Left colon (tissue), 2 donors: ENCODE data around the gene FAM234B. TPM values are rescaled to one million over a fixed set of nuclear protein-coding genes. Genes with fewer than 3 reads are reported as not detected.
"Not testable (repeated sequence)": the region's sequence is repeated elsewhere in the genome, so short reads cannot be mapped to it uniquely, and the experiment has no call there.

Experiments
- ATAC-seq: fragments of 200-7000 bp; cut with Tn5 transposase; one replicate; pipeline ENCODE4 v1.9.1; 2020; ENCODE audit warnings: mild to moderate bottlenecking, moderate library complexity
- DNase-seq, 2 donors: peaks; one replicate each; pipeline ENCODE4 v3.0.0-alpha.2; 2020
- intact Hi-C, 2 donors: fragments of 100-400 bp; cut with DNase I in 1 of 2; cut with micrococcal nuclease in 1 of 2; formaldehyde crosslinking; loops; one replicate each; pipeline versions ENCODE4 v1.11.2 to v1.14.0; 2022; cut with DNase I, micrococcal nuclease
- total RNA-seq, 2 donors: library from RNA; stranded (reverse); fragmentation: NEBNext Ultra II Directional; extraction: Animal tissue kit (Norgen Biotek cat#: 25700); gene quantifications; one replicate each; pipeline ENCODE4 v1.2.1, GENCODE V29; 2021
- donor health status: DM: no; HTN: no; CAD: no.
- donor health status: DM: yes; HTN: yes; CAD: no.

Gene FAM234B
- total RNA-seq, 2 donors from 2014 or later = 1.3 to 1.7 TPM

GRCh38 chr12:13046964-13047363 is 2.8 kb downstream of the FAM234B start:
- intact Hi-C loops = no loop called here
- ATAC-seq (peak; percentile 94), DNase-seq (no peak)

GRCh38 chr12:13049816-13050215 is 5.6 kb downstream of the FAM234B start:
- ATAC-seq (no peak), DNase-seq (no peak)
- intact Hi-C loops = no loop called here

GRCh38 chr12:13052421-13052820 is 8.2 kb downstream of the FAM234B start:
- DNase-seq (no peak), ATAC-seq (no peak)
- intact Hi-C loops = no loop called here

GRCh38 chr12:13053617-13054016 is 9.4 kb downstream of the FAM234B start:
- ATAC-seq, intact Hi-C loops, DNase-seq: not testable (repeated sequence)

GRCh38 chr12:13060581-13060980 is 16.4 kb downstream of the FAM234B start:
- DNase-seq = no peak
- no peak for ATAC-seq
- intact Hi-C loops = no loop called here

- no peak for DNase-seq
- intact Hi-C loops = no loop called here
- no peak for ATAC-seq
Measured at GRCh38 chr12:13061377-13061776, 17.2 kb downstream of the FAM234B start.

GRCh38 chr12:13062669-13063068 is 18.5 kb downstream of the FAM234B start:
- intact Hi-C loops = no loop called here
- no peak for ATAC-seq
- DNase-seq = no peak

- intact Hi-C loops = no loop called here
- no peak for DNase-seq
Measured at GRCh38 chr12:13066014-13066413, 21.8 kb downstream of the FAM234B start.

GRCh38 chr12:13066459-13066858 is 22.3 kb downstream of the FAM234B start:
- intact Hi-C loops = no loop called here
- ATAC-seq (no peak), DNase-seq (no peak)

More at GRCh38 chr12:13066014-13066413, 21.8 kb downstream of the FAM234B start:
- ATAC-seq = no peak

- intact Hi-C loops = no loop called here
- ATAC-seq (no peak), DNase-seq (no peak)
Measured at GRCh38 chr12:13067322-13067721, 23.1 kb downstream of the FAM234B start.

GRCh38 chr12:13069380-13069779 is 25.2 kb downstream of the FAM234B start:
- DNase-seq (no peak), ATAC-seq (no peak)
- intact Hi-C loops = no loop called here

GRCh38 chr12:13071305-13072280 is 27.4 kb downstream of the FAM234B start:
- intact Hi-C loops = no loop called here
- ATAC-seq (no peak), DNase-seq (no peak)

- ATAC-seq = no peak
- DNase-seq = no peak
- intact Hi-C loops = no loop called here
Measured at GRCh38 chr12:13073173-13073572, 29.0 kb downstream of the FAM234B start.

- intact Hi-C loops = no loop called here
Measured at GRCh38 chr12:13074396-13075117, 30.4 kb downstream of the FAM234B start.

GRCh38 chr12:13075118-13075480 is 30.9 kb downstream of the FAM234B start:
- intact Hi-C loops = no loop called here
- no peak for ATAC-seq
- no peak for DNase-seq

More at GRCh38 chr12:13074396-13075117, 30.4 kb downstream of the FAM234B start:
- ATAC-seq = no peak
- DNase-seq = no peak

GRCh38 chr12:13075786-13076570 is 31.8 kb downstream of the FAM234B start:
- DNase-seq (no peak), ATAC-seq (no peak)
- intact Hi-C loops = no loop called here

- no peak for DNase-seq
- ATAC-seq = peak; percentile 50
- intact Hi-C loops = no loop called here
Measured at GRCh38 chr12:13079440-13079906, 35.3 kb downstream of the FAM234B start.

GRCh38 chr12:13080266-13080665 is 36.1 kb downstream of the FAM234B start:
- no peak for ATAC-seq
- intact Hi-C loops = no loop called here
- DNase-seq = no peak

GRCh38 chr12:13082861-13083260 is 38.7 kb downstream of the FAM234B start:
- ATAC-seq (no peak), DNase-seq (no peak)
- intact Hi-C loops = no loop called here
